ENCODE data around the gene FGFBP2. TPM values are rescaled to one million over a fixed set of nuclear protein-coding genes. Genes with fewer than 3 reads are reported as not detected.

The FGFBP2 gene
- total and polyA plus RNA-seq, 11 donors = 0.39 to 15.6 (median 1.4) TPM

DNA sequence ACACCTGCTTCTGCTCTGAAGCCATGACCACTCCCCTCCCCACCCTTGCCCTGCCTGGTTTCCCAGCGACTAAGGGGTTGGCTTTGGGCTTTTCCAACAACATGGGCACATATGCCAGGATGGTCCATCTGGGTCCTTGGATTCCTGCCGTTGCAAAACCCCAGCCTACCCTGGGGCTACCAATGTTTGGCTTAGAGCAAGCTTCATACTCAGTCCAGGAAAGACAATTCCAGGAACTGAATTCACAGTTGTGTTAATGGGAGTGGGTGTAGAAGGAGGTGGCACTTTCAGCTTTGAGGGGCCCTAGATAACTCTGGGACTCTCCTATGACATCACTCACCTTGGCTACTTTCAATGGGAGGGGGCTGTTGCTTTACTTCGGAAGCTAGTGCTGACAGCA is 33.4 kb downstream of the FGFBP2 start:
- Histone ChIP-seq H3K27me3 (peaks cover 0 to 19% (median 0%) of the 10 kb centered on the region in 9 donors), H3K27ac (no peak overlapping the region), H3K4me3 (no peak overlapping the region), H3K36me3 (no peaks in the 10 kb centered on the region), H3K4me1 (no peaks in the 10 kb centered on the region), H3K9me3 (no peaks in the 10 kb centered on the region)
- DNase-seq (no peak), ATAC-seq (no peak)
- WGBS, 4 donors = 59 to 69% (median 62%) methylated on average over 3 of the region's 3 CpGs
- TF ChIP-seq, protein P1, sequence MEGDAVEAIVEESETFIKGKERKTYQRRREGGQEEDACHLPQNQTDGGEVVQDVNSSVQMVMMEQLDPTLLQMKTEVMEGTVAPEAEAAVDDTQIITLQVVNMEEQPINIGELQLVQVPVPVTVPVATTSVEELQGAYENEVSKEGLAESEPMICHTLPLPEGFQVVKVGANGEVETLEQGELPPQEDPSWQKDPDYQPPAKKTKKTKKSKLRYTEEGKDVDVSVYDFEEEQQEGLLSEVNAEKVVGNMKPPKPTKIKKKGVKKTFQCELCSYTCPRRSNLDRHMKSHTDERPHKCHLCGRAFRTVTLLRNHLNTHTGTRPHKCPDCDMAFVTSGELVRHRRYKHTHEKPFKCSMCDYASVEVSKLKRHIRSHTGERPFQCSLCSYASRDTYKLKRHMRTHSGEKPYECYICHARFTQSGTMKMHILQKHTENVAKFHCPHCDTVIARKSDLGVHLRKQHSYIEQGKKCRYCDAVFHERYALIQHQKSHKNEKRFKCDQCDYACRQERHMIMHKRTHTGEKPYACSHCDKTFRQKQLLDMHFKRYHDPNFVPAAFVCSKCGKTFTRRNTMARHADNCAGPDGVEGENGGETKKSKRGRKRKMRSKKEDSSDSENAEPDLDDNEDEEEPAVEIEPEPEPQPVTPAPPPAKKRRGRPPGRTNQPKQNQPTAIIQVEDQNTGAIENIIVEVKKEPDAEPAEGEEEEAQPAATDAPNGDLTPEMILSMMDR (IDR thresholded peaks at IDR 0.05) = no peak
- no peak for TF ChIP-seq POLR2A (IDR thresholded peaks at IDR 0.05)
- intact Hi-C loops (cut with DNase I) = no loop called here

DNA sequence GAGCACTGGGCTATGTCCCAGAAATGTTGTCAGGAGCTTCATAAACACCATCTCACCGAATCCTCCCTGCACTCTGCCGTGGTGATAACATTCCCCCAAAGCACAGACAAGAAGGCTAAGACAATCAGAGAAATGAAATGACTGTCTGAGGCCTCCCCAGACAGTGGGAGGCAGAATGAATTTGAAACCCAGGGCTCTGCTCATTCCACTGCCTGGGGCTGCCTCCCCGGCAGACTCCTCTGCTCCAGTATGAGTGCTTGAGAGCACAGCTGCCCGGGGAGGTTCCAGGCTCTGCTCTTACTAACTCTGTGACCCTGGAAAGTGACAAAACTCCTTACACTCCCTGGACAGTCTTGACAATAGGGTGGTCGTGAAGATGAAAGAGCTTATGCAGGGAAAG is 34.1 kb downstream of the FGFBP2 start:
- 47 to 61% (median 54%) methylated on average over 5 of the region's 5 CpGs for WGBS, 4 donors
- intact Hi-C loops (cut with DNase I) = no loop called here
- no peaks in the 10 kb centered on the region for H3K9me3 ChIP-seq
- ATAC-seq (no peak), DNase-seq (no peak)
- TF ChIP-seq, protein P1 (IDR thresholded peaks at IDR 0.05) = no peak
- no peak for TF ChIP-seq POLR2A (IDR thresholded peaks at IDR 0.05)
- H3K27me3 ChIP-seq = peaks cover 0 to 19% (median 0%) of the 10 kb centered on the region in 9 donors
- H3K4me3 ChIP-seq = no peak overlapping the region
- H3K36me3 ChIP-seq = no peaks in the 10 kb centered on the region
- no peaks in the 10 kb centered on the region for H3K4me1 ChIP-seq
- no peak overlapping the region for H3K27ac ChIP-seq

GRCh38 chr4:15926486-15926885 is 36.5 kb downstream of the FGFBP2 start:
- intact Hi-C loops (cut with DNase I) = no loop called here
- no peak overlapping the region for H3K4me3 ChIP-seq
- no peaks in the 10 kb centered on the region for H3K9me3 ChIP-seq
- peaks cover 0 to 19% (median 0%) of the 10 kb centered on the region in 9 donors for H3K27me3 ChIP-seq
- TF ChIP-seq, protein P1 (IDR thresholded peaks at IDR 0.05) = no peak
- TF ChIP-seq POLR2A (IDR thresholded peaks at IDR 0.05) = no peak
- no peak for ATAC-seq
- 56 to 64% (median 61%) methylated on average over 7 of the region's 7 CpGs for WGBS, 4 donors
- no peak overlapping the region for H3K27ac ChIP-seq
- H3K36me3 ChIP-seq = no peaks in the 10 kb centered on the region
- no peaks in the 10 kb centered on the region for H3K4me1 ChIP-seq
- DNase-seq = no peak

DNA sequence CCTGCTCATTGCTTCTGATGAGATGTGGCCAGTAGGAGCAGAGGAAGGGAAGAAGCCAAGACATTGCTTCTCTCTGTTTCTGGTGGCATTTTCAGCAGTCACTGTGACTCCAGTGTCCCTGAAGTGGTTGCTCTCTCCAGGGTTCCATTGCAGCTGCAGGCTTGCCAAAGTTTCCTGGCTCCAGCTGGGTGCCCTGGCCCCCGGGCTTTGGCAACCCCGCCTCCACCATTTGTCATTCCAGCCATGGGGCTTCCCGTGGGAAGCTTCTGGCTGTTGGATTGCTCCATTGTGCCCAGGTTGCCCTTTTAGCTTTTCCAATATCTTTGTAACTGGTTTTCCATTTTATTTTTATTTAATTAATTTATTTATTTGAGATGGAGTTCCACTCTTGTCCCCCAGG is 37.1 kb downstream of the FGFBP2 start:
- TF ChIP-seq, protein P1 (IDR thresholded peaks at IDR 0.05) = no peak
- no peak for TF ChIP-seq POLR2A (IDR thresholded peaks at IDR 0.05)
- Histone ChIP-seq H3K4me1 (no peaks in the 10 kb centered on the region), H3K4me3 (no peak overlapping the region), H3K9me3 (no peaks in the 10 kb centered on the region), H3K27me3 (peaks cover 0 to 19% (median 0%) of the 10 kb centered on the region in 9 donors), H3K27ac (no peak overlapping the region), H3K36me3 (no peaks in the 10 kb centered on the region)
- ATAC-seq = no peak
- no peak for DNase-seq
- intact Hi-C loops (cut with DNase I) = no loop called here
- 57 to 72% (median 68%) methylated on average over 3 of the region's 3 CpGs for WGBS, 4 donors
